Caco-2 (cell line): Measurements from ENCODE around the gene MOCS1. TPM values are rescaled to one million over a fixed set of nuclear protein-coding genes. Genes with fewer than 3 reads are reported as not detected.

Experiments
- BruUV-seq: library from RNA; stranded (reverse); fragments of 400-500 nt; replicated peaks from 2 replicates; lab custom pipeline; 2021; lab: Mats Ljungman, UMichigan
- CTCF ChIA-PET: fragments of 300-600 bp; sonication (Branson Sonifier 250); formaldehyde crosslinking; loops from one replicate; lab custom pipeline; 2022; ENCODE audit warnings: antibody characterized with exemption; lab: Charles Lee
- POLR2A ChIA-PET: fragments of 300-600 bp; sonication (Branson Sonifier 250); formaldehyde crosslinking; loops from one replicate; lab custom pipeline; 2022; ENCODE audit warnings: antibody characterized with exemption; lab: Charles Lee
- DNase-seq, 2 experiments: peaks; one replicate each; pipeline versions ENCODE4 v3.0.0 to v3.0.0-alpha.2; 2020 to 2022
- H3K27me3 ChIP-seq: replicated peaks from 2 replicates; pipeline ENCODE4 v1.6.0; 2011; ENCODE audit warnings: low read length; ENCODE audit not compliant: control insufficient read depth, insufficient read depth
- H3K36me3 ChIP-seq: 2 replicates; pipeline ENCODE4 v1.5.1; 2011; ENCODE audit warnings: low read length; ENCODE audit not compliant: control insufficient read depth, insufficient read depth
- H3K4me1 ChIP-seq: fragments of 250-450 bp; sonication (Bioruptor Pico); 2 replicates; pipeline ENCODE4 v1.5.1; 2020; ENCODE audit warnings: mild to moderate bottlenecking
- H3K4me3 ChIP-seq: 2 replicates; pipeline ENCODE4 v1.5.1; 2011; ENCODE audit warnings: low read depth, mild to moderate bottlenecking, control low read depth, low read length
- H3K9me3 ChIP-seq: fragments of 250-450 bp; sonication (Bioruptor Pico); 2 replicates; pipeline ENCODE4 v1.5.1; 2020; ENCODE audit warnings: mild to moderate bottlenecking, moderate library complexity
- H3K27ac Mint-ChIP-seq: one replicate; pipeline ENCODE4 v1.8.0; 2022; ENCODE audit warnings: mixed read lengths; ENCODE audit not compliant: unreplicated experiment
- H3K27me3 Mint-ChIP-seq: one replicate; pipeline ENCODE4 v1.8.0; 2022; ENCODE audit warnings: mixed read lengths; ENCODE audit not compliant: insufficient read depth, unreplicated experiment
- H3K36me3 Mint-ChIP-seq: one replicate; pipeline ENCODE4 v1.8.0; 2022; ENCODE audit warnings: mild to moderate bottlenecking, mixed read lengths; ENCODE audit not compliant: insufficient read depth, unreplicated experiment
- H3K4me1 Mint-ChIP-seq: one replicate; pipeline ENCODE4 v1.8.0; 2022; ENCODE audit warnings: low read depth, mixed read lengths; ENCODE audit not compliant: unreplicated experiment
- H3K4me3 Mint-ChIP-seq: one replicate; pipeline ENCODE4 v1.8.0; 2022; ENCODE audit warnings: mild to moderate bottlenecking, moderate library complexity, mixed read lengths; ENCODE audit not compliant: unreplicated experiment
- H3K9me3 Mint-ChIP-seq: one replicate; pipeline ENCODE4 v1.8.0; 2022; ENCODE audit warnings: mixed read lengths; ENCODE audit not compliant: unreplicated experiment
- intact Hi-C: fragments of 100-400 bp; cut with micrococcal nuclease; formaldehyde crosslinking; loops from one replicate; pipeline ENCODE4 v1.10.0; 2022; ENCODE audit not compliant: unreplicated experiment
- total RNA-seq: library from RNA; stranded (reverse); gene quantifications from 2 replicates; pipeline ENCODE4 v1.2.3, GENCODE V29; 2022
- TF ChIP-seq, protein P1 (sequence below), 2 experiments: fragments of 200-600 bp in 1 of 2; IDR thresholded peaks; 1 replicate in 1 of 2; 2 replicates in 1 of 2; pipeline versions ENCODE4 v1.5.1 to v1.8.0; 2011 to 2022; ENCODE audit warnings: antibody characterized with exemption in 1 of 2, control low read depth in 1 of 2, inconsistent platforms in 1 of 2, low read depth in 1 of 2, low read length in 1 of 2, mild to moderate bottlenecking in 1 of 2, moderate library complexity in 1 of 2; ENCODE audit not compliant: insufficient read depth in 1 of 2, severe bottlenecking in 1 of 2, unreplicated experiment in 1 of 2

Gene MOCS1
- total RNA-seq, 1 experiment from 2014 or later, result 44.7 TPM

GRCh38 chr6:39938773-39939654 lies 4.8 kb upstream of the MOCS1 start:
- intact Hi-C loops, result no loop called here
- Mint-ChIP-seq H3K27me3 (no peaks in the 10 kb centered on the region), H3K9me3 (no peaks in the 10 kb centered on the region), H3K27ac (no peak overlapping the region), H3K36me3 (no peaks in the 10 kb centered on the region), H3K4me1 (peaks cover 9% of the 10 kb centered on the region), H3K4me3 (no peak overlapping the region)
- no peak for DNase-seq
- Histone ChIP-seq H3K9me3 (no peaks in the 10 kb centered on the region), H3K4me3 (no peak overlapping the region), H3K36me3 (no peaks in the 10 kb centered on the region), H3K4me1 (no peaks in the 10 kb centered on the region), H3K27me3 (no peaks in the 10 kb centered on the region)
- TF ChIP-seq, protein P1, sequence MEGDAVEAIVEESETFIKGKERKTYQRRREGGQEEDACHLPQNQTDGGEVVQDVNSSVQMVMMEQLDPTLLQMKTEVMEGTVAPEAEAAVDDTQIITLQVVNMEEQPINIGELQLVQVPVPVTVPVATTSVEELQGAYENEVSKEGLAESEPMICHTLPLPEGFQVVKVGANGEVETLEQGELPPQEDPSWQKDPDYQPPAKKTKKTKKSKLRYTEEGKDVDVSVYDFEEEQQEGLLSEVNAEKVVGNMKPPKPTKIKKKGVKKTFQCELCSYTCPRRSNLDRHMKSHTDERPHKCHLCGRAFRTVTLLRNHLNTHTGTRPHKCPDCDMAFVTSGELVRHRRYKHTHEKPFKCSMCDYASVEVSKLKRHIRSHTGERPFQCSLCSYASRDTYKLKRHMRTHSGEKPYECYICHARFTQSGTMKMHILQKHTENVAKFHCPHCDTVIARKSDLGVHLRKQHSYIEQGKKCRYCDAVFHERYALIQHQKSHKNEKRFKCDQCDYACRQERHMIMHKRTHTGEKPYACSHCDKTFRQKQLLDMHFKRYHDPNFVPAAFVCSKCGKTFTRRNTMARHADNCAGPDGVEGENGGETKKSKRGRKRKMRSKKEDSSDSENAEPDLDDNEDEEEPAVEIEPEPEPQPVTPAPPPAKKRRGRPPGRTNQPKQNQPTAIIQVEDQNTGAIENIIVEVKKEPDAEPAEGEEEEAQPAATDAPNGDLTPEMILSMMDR (IDR thresholded peaks at IDR 0.05; ENCODE audit: insufficient read depth in 1 of 2, low read depth in 1 of 2, low read length in 1 of 2, severe bottlenecking in 1 of 2, unreplicated experiment in 1 of 2), result no peak
- BruUV-seq, result no TSS peak
- CTCF ChIA-PET, result no interaction called here
- POLR2A ChIA-PET, result no interaction called here

DNA sequence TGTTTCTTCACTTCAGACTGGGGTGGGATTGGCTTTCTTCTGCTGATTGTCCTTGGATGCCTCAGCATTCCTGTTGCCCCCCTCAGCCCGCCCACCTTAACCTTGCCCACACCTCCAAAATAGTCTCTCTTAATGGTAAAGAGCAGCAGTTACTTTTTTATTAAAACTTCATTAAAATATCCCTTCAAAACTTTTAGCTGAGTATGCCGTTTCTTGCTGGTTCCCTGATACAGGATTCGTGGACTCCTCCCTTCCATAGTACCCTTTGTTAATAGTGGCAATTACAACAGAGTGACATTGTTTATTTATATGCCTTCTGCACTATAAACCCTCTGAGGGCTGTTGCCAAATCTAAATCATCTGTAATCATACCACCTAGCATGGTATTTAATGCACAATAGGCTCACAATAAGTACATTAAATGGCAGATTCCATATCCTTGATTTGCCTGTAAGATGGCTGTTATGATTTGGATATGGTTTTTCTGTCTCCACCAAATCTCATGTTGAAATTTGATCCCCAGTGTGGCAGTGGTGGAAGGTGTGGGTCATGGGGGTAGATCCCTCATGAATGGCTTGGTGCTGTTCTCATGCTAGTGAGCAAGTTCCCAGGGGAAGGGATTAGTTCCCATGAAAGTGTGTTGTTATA lies 3.5 kb upstream of the MOCS1 start:
- H3K4me3 ChIP-seq, result no peak overlapping the region
- H3K4me1 Mint-ChIP-seq, result peaks cover 9% of the 10 kb centered on the region
- H3K4me3 Mint-ChIP-seq, result no peak overlapping the region
- DNase-seq, result no peak
- intact Hi-C loops, result no loop called here
- no peaks in the 10 kb centered on the region for H3K36me3 ChIP-seq
- TF ChIP-seq, protein P1 (IDR thresholded peaks at IDR 0.05; ENCODE audit: insufficient read depth in 1 of 2, low read depth in 1 of 2, low read length in 1 of 2, severe bottlenecking in 1 of 2, unreplicated experiment in 1 of 2), result no peak
- H3K36me3 Mint-ChIP-seq, result peaks cover 5% of the 10 kb centered on the region
- no peak overlapping the region for H3K27ac Mint-ChIP-seq
- peaks cover 7% of the 10 kb centered on the region; the same call in 1 of the 2 replicates for H3K4me1 ChIP-seq
- CTCF ChIA-PET, result no interaction called here
- H3K27me3 Mint-ChIP-seq, result no peaks in the 10 kb centered on the region
- no peaks in the 10 kb centered on the region for H3K9me3 Mint-ChIP-seq
- H3K27me3 ChIP-seq, result no peaks in the 10 kb centered on the region
- BruUV-seq, result no TSS peak
- POLR2A ChIA-PET, result no interaction called here
- no peaks in the 10 kb centered on the region for H3K9me3 ChIP-seq

DNA sequence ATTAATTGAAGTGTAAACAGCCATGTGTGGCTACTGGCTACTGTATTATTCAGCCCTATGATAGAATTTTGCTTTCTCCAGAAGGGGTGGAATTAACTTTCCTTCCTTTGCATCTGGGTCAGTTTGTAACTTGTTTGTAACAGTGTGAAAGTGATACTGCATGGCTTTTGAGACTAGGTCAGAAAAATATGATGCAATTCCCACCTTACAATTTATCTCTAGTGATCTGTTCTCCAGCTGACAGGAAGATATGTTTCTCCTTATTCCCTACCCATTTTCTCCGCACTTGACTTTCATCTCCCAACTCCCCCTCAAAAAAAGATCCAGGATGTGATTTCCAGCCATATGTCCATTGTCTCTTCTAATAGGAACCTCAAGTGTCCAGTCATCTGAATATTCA lies 2.6 kb upstream of the MOCS1 start:
- no TSS peak for BruUV-seq
- CTCF ChIA-PET, result no interaction called here
- H3K4me3 Mint-ChIP-seq, result no peak overlapping the region

More for the DNA sequence above, 2.6 kb upstream of the MOCS1 start:
- H3K27me3 Mint-ChIP-seq, result no peaks in the 10 kb centered on the region
- intact Hi-C loops, result no loop called here
- Histone ChIP-seq H3K27me3 (no peaks in the 10 kb centered on the region), H3K4me3 (no peak overlapping the region), H3K4me1 (peaks cover 10% of the 10 kb centered on the region; the same call in 1 of the 2 replicates), H3K9me3 (no peaks in the 10 kb centered on the region), H3K36me3 (no peaks in the 10 kb centered on the region; the same call in 1 of the 2 replicates)
- DNase-seq, result no peak
- POLR2A ChIA-PET, result no interaction called here
- peaks cover 14% of the 10 kb centered on the region for H3K4me1 Mint-ChIP-seq
- TF ChIP-seq, protein P1 (IDR thresholded peaks at IDR 0.05; ENCODE audit: insufficient read depth in 1 of 2, low read depth in 1 of 2, low read length in 1 of 2, severe bottlenecking in 1 of 2, unreplicated experiment in 1 of 2), result no peak
- no peak overlapping the region for H3K27ac Mint-ChIP-seq
- peaks cover 5% of the 10 kb centered on the region for H3K36me3 Mint-ChIP-seq
- H3K9me3 Mint-ChIP-seq, result no peaks in the 10 kb centered on the region
